PC-9 (cell line): ENCODE measurements around the gene VIPR1. TPM values are rescaled to one million over a fixed set of nuclear protein-coding genes. Genes with fewer than 3 reads are reported as not detected.

Source experiments
- BruUV-seq: library from RNA; stranded (reverse); fragments of 400-500 nt; replicated peaks from 2 replicates; lab custom pipeline; 2021; lab: Mats Ljungman, UMichigan
- CTCF ChIA-PET: fragments of 300-600 bp; sonication (Branson Sonifier 250); formaldehyde crosslinking; loops from one replicate; lab custom pipeline; 2022; ENCODE audit warnings: antibody characterized with exemption; lab: Charles Lee
- POLR2A ChIA-PET: fragments of 300-600 bp; sonication (Branson Sonifier 250); formaldehyde crosslinking; loops from one replicate; lab custom pipeline; 2022; ENCODE audit warnings: antibody characterized with exemption; ENCODE audit not compliant: unreplicated experiment; lab: Charles Lee
- DNase-seq, 2 experiments: peaks; one replicate each; pipeline versions ENCODE4 v3.0.0 to v3.0.0-alpha.2; 2015 to 2022; ENCODE audit warnings: mixed read lengths in 1 of 2
- H2AFZ ChIP-seq: fragments of 200-600 bp; sonication (generic); 2 replicates; pipeline ENCODE4 v1.8.1; 2017; ENCODE audit warnings: antibody characterized with exemption
- H3F3A ChIP-seq: fragments of 200-600 bp; sonication (generic); 2 replicates; pipeline ENCODE4 v1.8.1; 2017; ENCODE audit warnings: antibody characterized with exemption, mild to moderate bottlenecking, low read depth; ENCODE audit not compliant: insufficient read depth
- H3K27ac ChIP-seq: fragments of 200-600 bp; sonication (generic); 2 replicates; pipeline ENCODE4 v1.6.1; 2016; ENCODE audit warnings: mixed run types
- H3K27me3 ChIP-seq: fragments of 200-600 bp; sonication (generic); 2 replicates; pipeline ENCODE4 v1.6.1; 2016; ENCODE audit warnings: low read depth, mixed run types; ENCODE audit not compliant: insufficient read depth
- H3K36me3 ChIP-seq: fragments of 200-600 bp; sonication (generic); 2 replicates; pipeline ENCODE4 v1.6.1; 2016; ENCODE audit warnings: low read depth, mixed run types
- H3K4me1 ChIP-seq: fragments of 200-600 bp; sonication (generic); replicated peaks from 2 replicates; pipeline ENCODE4 v1.6.1; 2016; ENCODE audit warnings: mixed run types; ENCODE audit not compliant: insufficient read depth
- H3K4me2 ChIP-seq: fragments of 200-600 bp; sonication (generic); 2 replicates; pipeline ENCODE4 v1.6.1; 2017; ENCODE audit warnings: mixed run types
- H3K4me3 ChIP-seq: fragments of 200-600 bp; sonication (generic); 2 replicates; pipeline ENCODE4 v1.6.1; 2016; ENCODE audit warnings: mixed run types
- H3K79me2 ChIP-seq: fragments of 200-600 bp; sonication (generic); 2 replicates; pipeline ENCODE4 v1.6.1; 2017; ENCODE audit warnings: low read depth, mixed run types
- H3K9me2 ChIP-seq: fragments of 200-600 bp; sonication (generic); 2 replicates; pipeline ENCODE4 v1.8.1; 2017; ENCODE audit warnings: mild to moderate bottlenecking; ENCODE audit not compliant: insufficient read depth
- H3K9me3 ChIP-seq: fragments of 200-600 bp; sonication (generic); 2 replicates; pipeline ENCODE4 v1.8.1; 2016; ENCODE audit warnings: low read depth; ENCODE audit not compliant: insufficient read depth
- H4K20me1 ChIP-seq: fragments of 200-600 bp; sonication (generic); 2 replicates; pipeline ENCODE4 v1.8.1; 2017; ENCODE audit not compliant: insufficient read depth
- CTCF ChIP-seq: fragments of 200-600 bp; sonication (generic); conservative IDR thresholded peaks from 2 replicates; pipeline ENCODE4 v1.6.1; 2017; ENCODE audit warnings: mixed run types, antibody characterized with exemption, mild to moderate bottlenecking, moderate library complexity
- EZH2 ChIP-seq: fragments of 200-600 bp; sonication (generic); IDR thresholded peaks from 2 replicates; pipeline ENCODE4 v1.8.0; 2017; ENCODE audit warnings: antibody characterized with exemption, low read depth
- intact Hi-C: fragments of 100-400 bp; cut with micrococcal nuclease; formaldehyde crosslinking; loops from one replicate; pipeline ENCODE4 v1.10.0; 2022; ENCODE audit not compliant: unreplicated experiment
- total RNA-seq: library from RNA; stranded (reverse); gene quantifications from 2 replicates; pipeline ENCODE4 v1.2.3, GENCODE V29; 2021

Gene VIPR1
- total RNA-seq, 1 experiment from 2014 or later: 23.9 TPM

- ChIA-PET CTCF (interaction anchor here (0.6 kb wide), 1 partner anchor 96 kb away, joined by 3 read pairs; no protein-coding TSS in a partner anchor), POLR2A (no interaction called here)
- no peaks in the 10 kb centered on the region for H3K36me3 ChIP-seq
- H3K27ac ChIP-seq: no peak overlapping the region
- no peak overlapping the region for H3K4me3 ChIP-seq
- no peak overlapping the region for H2AFZ ChIP-seq
- peaks cover 35% of the 10 kb centered on the region for H3K4me1 ChIP-seq
- no peaks in the 10 kb centered on the region for H3K27me3 ChIP-seq
- no peak for DNase-seq
- H3K79me2 ChIP-seq: peaks cover 13% of the 10 kb centered on the region
- BruUV-seq: no TSS peak
- no peaks in the 10 kb centered on the region for H3K9me3 ChIP-seq
- H3K4me2 ChIP-seq: no peak overlapping the region
- TF ChIP-seq CTCF (no peak), EZH2 (no peak)
- H3F3A ChIP-seq: peaks cover 15% of the 10 kb centered on the region
- no peaks in the 10 kb centered on the region for H3K9me2 ChIP-seq
- no peaks in the 10 kb centered on the region for H4K20me1 ChIP-seq
- intact Hi-C loops: no loop called here
Observed at GRCh38 chr3:42505128-42505848, 2.8 kb downstream of the VIPR1 start.

GRCh38 chr3:42505849-42506410 is 3.5 kb downstream of the VIPR1 start:
- peaks cover 35% of the 10 kb centered on the region for H3K4me1 ChIP-seq
- no peaks in the 10 kb centered on the region for H3K9me3 ChIP-seq
- H3K4me3 ChIP-seq: no peak overlapping the region
- ChIA-PET CTCF (interaction anchor here (0.6 kb wide), 1 partner anchor 95 kb away, joined by 3 read pairs; no protein-coding TSS in a partner anchor), POLR2A (no interaction called here)
- H3K27ac ChIP-seq: peak overlapping the region; percentile 56; the same call in 1 of the 2 replicates
- no peak for TF ChIP-seq CTCF
- no peak for TF ChIP-seq EZH2
- H3F3A ChIP-seq: peaks cover 15% of the 10 kb centered on the region
- H2AFZ ChIP-seq: no peak overlapping the region
- BruUV-seq: no TSS peak
- H4K20me1 ChIP-seq: no peaks in the 10 kb centered on the region
- H3K4me2 ChIP-seq: 0 out of 2 replicates have a peak overlapping the region, but pooled peaks have one; percentile 65
- peaks cover 13% of the 10 kb centered on the region for H3K79me2 ChIP-seq
- H3K9me2 ChIP-seq: no peaks in the 10 kb centered on the region
- no peaks in the 10 kb centered on the region for H3K36me3 ChIP-seq
- H3K27me3 ChIP-seq: no peaks in the 10 kb centered on the region
- intact Hi-C loops: loop anchor here (2.0 kb wide), 1 partner anchor 61 kb away; no protein-coding TSS in a partner anchor
- DNase-seq: no peak

GRCh38 chr3:42507252-42507651 is 4.8 kb downstream of the VIPR1 start:
- Histone ChIP-seq H3K9me2 (no peaks in the 10 kb centered on the region), H3K4me3 (peak overlapping the region; percentile 37; the same call in 1 of the 2 replicates), H3F3A (peaks cover 15% of the 10 kb centered on the region), H3K27ac (peak overlapping the region; percentile 56), H3K4me2 (peak overlapping the region; percentile 65), H4K20me1 (no peaks in the 10 kb centered on the region), H2AFZ (no peak overlapping the region; the same call in 1 of the 2 replicates), H3K36me3 (no peaks in the 10 kb centered on the region), H3K4me1 (peaks cover 35% of the 10 kb centered on the region), H3K9me3 (no peaks in the 10 kb centered on the region), H3K27me3 (no peaks in the 10 kb centered on the region), H3K79me2 (peaks cover 13% of the 10 kb centered on the region)
- CTCF ChIA-PET: interaction anchor here (0.5 to 0.7 kb wide), 5 partner anchors 17 to 1366 kb away, joined by 4 to 11 read pairs (median 6); no protein-coding TSS in a partner anchor
- BruUV-seq: no TSS peak
- TF ChIP-seq CTCF: no peak; the same call in 1 of the 2 replicates
- POLR2A ChIA-PET: interaction anchor here (0.6 to 0.7 kb wide), 2 partner anchors 13 to 42 kb away, joined by 5 to 13 read pairs; no protein-coding TSS in a partner anchor
- intact Hi-C loops: loop anchor here (1.0 to 2.0 kb wide), 3 partner anchors 17 to 62 kb away; no protein-coding TSS in a partner anchor
- DNase-seq: peak; percentile 75 to 92
